IPS-18a (cell line): ENCODE measurements around the gene C1orf141.
"Not testable (repeated sequence)": the region's sequence is repeated elsewhere in the genome, so short reads cannot be mapped to it uniquely, and the experiment has no call there.

Experiments used
- H3K27ac ChIP-seq: one replicate; pipeline ENCODE4 v1.5.1; 2013; ENCODE audit warnings: low read length
- H3K27me3 ChIP-seq: one replicate; pipeline ENCODE4 v1.6.1; 2013; ENCODE audit warnings: mild to moderate bottlenecking, low read length; ENCODE audit not compliant: control insufficient read depth, insufficient read depth
- H3K36me3 ChIP-seq: one replicate; pipeline ENCODE4 v1.6.1; 2013; ENCODE audit warnings: low read depth, low read length; ENCODE audit not compliant: control insufficient read depth
- H3K4me1 ChIP-seq: one replicate; pipeline ENCODE4 v1.6.1; 2013; ENCODE audit warnings: low read depth, low read length; ENCODE audit not compliant: control insufficient read depth
- H3K4me3 ChIP-seq: one replicate; pipeline ENCODE4 v1.5.1; 2013; ENCODE audit warnings: low read length
- H3K9ac ChIP-seq: one replicate; pipeline ENCODE4 v1.6.1; 2013; ENCODE audit warnings: mild to moderate bottlenecking, low read length, moderate library complexity
- H3K9me3 ChIP-seq: one replicate; pipeline ENCODE4 v1.6.1; 2013; ENCODE audit warnings: low read depth, low read length; ENCODE audit not compliant: control insufficient read depth

Gene C1orf141

GRCh38 chr1:67141832-67142231, 7.1 kb upstream of the C1orf141 start:
- not testable (repeated sequence) for H3K9me3 ChIP-seq, H3K4me1 ChIP-seq, H3K36me3 ChIP-seq, H3K27ac ChIP-seq, H3K27me3 ChIP-seq, H3K4me3 ChIP-seq, H3K9ac ChIP-seq

GRCh38 chr1:67140460-67140859, 5.7 kb upstream of the C1orf141 start:
- Histone ChIP-seq H3K27me3 (no peaks in the 10 kb centered on the region), H3K4me3 (no peak overlapping the region), H3K4me1 (peaks cover 4% of the 10 kb centered on the region), H3K9ac (no peak overlapping the region), H3K9me3 (no peaks in the 10 kb centered on the region), H3K27ac (no peak overlapping the region), H3K36me3 (no peaks in the 10 kb centered on the region)

- Histone ChIP-seq H3K9ac (no peak overlapping the region), H3K4me3 (no peak overlapping the region), H3K36me3 (no peaks in the 10 kb centered on the region), H3K27me3 (no peaks in the 10 kb centered on the region), H3K4me1 (peaks cover 10% of the 10 kb centered on the region), H3K9me3 (no peaks in the 10 kb centered on the region), H3K27ac (no peak overlapping the region)
Observed at GRCh38 chr1:67138813-67139499, 4.2 kb upstream of the C1orf141 start.

- Histone ChIP-seq H3K36me3 (no peaks in the 10 kb centered on the region), H3K27ac (no peak overlapping the region), H3K4me3 (no peak overlapping the region), H3K9me3 (no peaks in the 10 kb centered on the region), H3K27me3 (no peaks in the 10 kb centered on the region), H3K9ac (no peak overlapping the region), H3K4me1 (peaks cover 10% of the 10 kb centered on the region)
Observed at GRCh38 chr1:67137307-67137753, 2.6 kb upstream of the C1orf141 start.

- Histone ChIP-seq H3K4me1 (peaks cover 10% of the 10 kb centered on the region), H3K27me3 (no peaks in the 10 kb centered on the region), H3K27ac (no peak overlapping the region), H3K4me3 (peak overlapping the region; percentile 50), H3K36me3 (no peaks in the 10 kb centered on the region), H3K9ac (no peak overlapping the region), H3K9me3 (no peaks in the 10 kb centered on the region)
Observed at GRCh38 chr1:67135354-67135753, 584 bp upstream of the C1orf141 start.

GRCh38 chr1:67133177-67133576, 1.6 kb downstream of the C1orf141 start:
- Histone ChIP-seq H3K27ac (no peak overlapping the region), H3K36me3 (no peaks in the 10 kb centered on the region), H3K9me3 (no peaks in the 10 kb centered on the region), H3K4me1 (peaks cover 10% of the 10 kb centered on the region), H3K27me3 (no peaks in the 10 kb centered on the region), H3K9ac (no peak overlapping the region), H3K4me3 (no peak overlapping the region)

- Histone ChIP-seq H3K4me1 (peaks cover 6% of the 10 kb centered on the region), H3K4me3 (no peak overlapping the region), H3K9ac (no peak overlapping the region), H3K9me3 (no peaks in the 10 kb centered on the region), H3K27ac (no peak overlapping the region), H3K36me3 (no peaks in the 10 kb centered on the region), H3K27me3 (no peaks in the 10 kb centered on the region)
Observed at GRCh38 chr1:67130673-67131072, 4.1 kb downstream of the C1orf141 start.

GRCh38 chr1:67126974-67127373, 7.8 kb downstream of the C1orf141 start:
- no peaks in the 10 kb centered on the region for H3K9me3 ChIP-seq
- H3K27ac ChIP-seq: no peak overlapping the region
- no peaks in the 10 kb centered on the region for H3K27me3 ChIP-seq
- no peaks in the 10 kb centered on the region for H3K36me3 ChIP-seq
- no peak overlapping the region for H3K4me3 ChIP-seq
- H3K9ac ChIP-seq: no peak overlapping the region
- no peaks in the 10 kb centered on the region for H3K4me1 ChIP-seq

GRCh38 chr1:67126111-67126746, 8.5 kb downstream of the C1orf141 start:
- Histone ChIP-seq H3K9ac (no peak overlapping the region), H3K4me1 (no peaks in the 10 kb centered on the region), H3K27ac (no peak overlapping the region), H3K9me3 (no peaks in the 10 kb centered on the region), H3K36me3 (no peaks in the 10 kb centered on the region), H3K4me3 (no peak overlapping the region), H3K27me3 (no peaks in the 10 kb centered on the region)

GRCh38 chr1:67124455-67124854, 10.3 kb downstream of the C1orf141 start:
- Histone ChIP-seq H3K27me3 (no peaks in the 10 kb centered on the region), H3K4me1 (no peaks in the 10 kb centered on the region), H3K4me3 (no peak overlapping the region), H3K9ac (no peak overlapping the region), H3K9me3 (no peaks in the 10 kb centered on the region), H3K36me3 (no peaks in the 10 kb centered on the region), H3K27ac (no peak overlapping the region)

GRCh38 chr1:67120855-67121619, 13.7 kb downstream of the C1orf141 start:
- H3K9me3 ChIP-seq: no peaks in the 10 kb centered on the region
- no peak overlapping the region for H3K4me3 ChIP-seq
- no peak overlapping the region for H3K27ac ChIP-seq
- no peaks in the 10 kb centered on the region for H3K4me1 ChIP-seq
- H3K36me3 ChIP-seq: no peaks in the 10 kb centered on the region
- no peak overlapping the region for H3K9ac ChIP-seq
- H3K27me3 ChIP-seq: no peaks in the 10 kb centered on the region
